HCT116 (cell line): Measurements from ENCODE around the gene LTBP1. TPM values are rescaled to one million over a fixed set of nuclear protein-coding genes. Genes with fewer than 3 reads are reported as not detected.
"Not testable (repeated sequence)": the region's sequence is repeated elsewhere in the genome, so short reads cannot be mapped to it uniquely, and the experiment has no call there.

Experiments
- ATAC-seq: fragments of 200-7000 bp; cut with Tn5 transposase; 2 replicates; pipeline ENCODE4 v1.9.1; 2020; ENCODE audit warnings: mild to moderate bottlenecking, moderate library complexity
- BruUV-seq: library from RNA; stranded (reverse); fragments of 400-500 nt; replicated peaks from 2 replicates; lab custom pipeline; 2021; lab: Mats Ljungman, UMichigan
- CTCF ChIA-PET: fragments of 300-600 bp; sonication (Branson Sonifier 250); formaldehyde crosslinking; loops from one replicate; lab custom pipeline; 2021; ENCODE audit warnings: antibody characterized with exemption; lab: Charles Lee
- POLR2A ChIA-PET: fragments of 300-600, 350-600 bp; sonication (Branson Sonifier 250); formaldehyde crosslinking; loops from one replicate; lab custom pipeline; 2021; ENCODE audit warnings: antibody characterized with exemption; lab: Charles Lee
- RAD21 ChIA-PET, 2 experiments: fragments of 300-600 bp; sonication (Branson Sonifier 250); formaldehyde crosslinking; loops; one replicate each; lab custom pipeline; 2023; ENCODE audit warnings: low total read pairs in 2 of 2; ENCODE audit not compliant: uncharacterized antibody in 2 of 2, unreplicated experiment in 2 of 2, low non-redundant PET in 1 of 2; lab: Charles Lee
- DNase-seq: peaks from one replicate; pipeline ENCODE4 v3.0.0-alpha.2; 2010; ENCODE audit warnings: low read depth, low spot score
- H2AFZ ChIP-seq: fragments of 200-600 bp; shearing (Covaris generic), sonication (generic); 2 replicates; pipeline ENCODE4 v1.6.1; 2017; ENCODE audit warnings: low read depth, mixed run types, mixed read lengths, antibody characterized with exemption, low read length; ENCODE audit not compliant: poor library complexity, severe bottlenecking
- H3K27ac ChIP-seq: 2 replicates; pipeline ENCODE4 v1.5.1; 2012; ENCODE audit warnings: low read depth, low read length
- H3K27me3 ChIP-seq: fragments of 200-600 bp; sonication (generic); 2 replicates; pipeline ENCODE4 v1.6.1; 2016; ENCODE audit warnings: mixed run types, low read length, mixed read lengths; ENCODE audit not compliant: insufficient read depth
- H3K36me3 ChIP-seq, 2 experiments: fragments of 200-500 bp in 1 of 2; fragments of 200-600 bp in 1 of 2; sonication (Bioruptor generic) in 1 of 2; sonication (generic) in 1 of 2; 2 replicates each; pipeline versions ENCODE4 v1.5.1 to v1.6.1; 2014 to 2016; ENCODE audit warnings: low read length in 2 of 2, inconsistent platforms in 1 of 2, mixed read lengths in 1 of 2, mixed run types in 1 of 2; ENCODE audit not compliant: insufficient read depth in 2 of 2, control insufficient read depth in 1 of 2
- H3K4me1 ChIP-seq, 2 experiments: fragments of 200-600 bp in 1 of 2; sonication (generic) in 1 of 2; 2 replicates each; pipeline versions ENCODE4 v1.5.1 to v1.6.1; 2012 to 2017; ENCODE audit warnings: low read length in 2 of 2, inconsistent platforms in 1 of 2, mild to moderate bottlenecking in 1 of 2, mixed read lengths in 1 of 2, mixed run types in 1 of 2, moderate library complexity in 1 of 2; ENCODE audit not compliant: insufficient read depth in 2 of 2, control insufficient read depth in 1 of 2
- H3K4me2 ChIP-seq: fragments of 200-600 bp; sonication (generic); 2 replicates; pipeline ENCODE4 v1.6.1; 2017; ENCODE audit warnings: mixed run types, low read length, mixed read lengths
- H3K4me3 ChIP-seq, 2 experiments: fragments of 200-600 bp in 1 of 2; sonication (generic) in 1 of 2; replicated peaks in 1 of 2; 2 replicates each; pipeline ENCODE4 v1.5.1; 2011 to 2016; ENCODE audit warnings: low read length in 2 of 2, control low read depth in 1 of 2, low read depth in 1 of 2, mild to moderate bottlenecking in 1 of 2, mixed read lengths in 1 of 2, mixed run types in 1 of 2
- H3K79me2 ChIP-seq: fragments of 200-600 bp; sonication (generic); 2 replicates; pipeline ENCODE4 v1.6.1; 2017; ENCODE audit warnings: mild to moderate bottlenecking, mixed run types, low read length, moderate library complexity, mixed read lengths; ENCODE audit not compliant: insufficient read depth
- H3K9ac ChIP-seq: fragments of 200-600 bp; sonication (generic); 2 replicates; pipeline ENCODE4 v1.6.1; 2016; ENCODE audit warnings: low read length, mixed read lengths
- H3K9me2 ChIP-seq: fragments of 200-600 bp; sonication (generic), shearing (Covaris generic); 2 replicates; pipeline ENCODE4 v1.6.1; 2017; ENCODE audit warnings: mixed run types, mild to moderate bottlenecking, moderate library complexity; ENCODE audit not compliant: insufficient read depth
- H3K9me3 ChIP-seq, 2 experiments: fragments of 200-500 bp in 1 of 2; fragments of 200-600 bp in 1 of 2; sonication (Bioruptor generic) in 1 of 2; sonication (generic) in 1 of 2; 2 replicates each; pipeline ENCODE4 v1.6.1; 2014 to 2017; ENCODE audit warnings: low read length in 2 of 2, mixed read lengths in 2 of 2, inconsistent platforms in 1 of 2, low read depth in 1 of 2, mild to moderate bottlenecking in 1 of 2, mixed run types in 1 of 2, moderate library complexity in 1 of 2; ENCODE audit not compliant: control insufficient read depth in 1 of 2, insufficient read depth in 1 of 2
- H4K20me1 ChIP-seq: fragments of 200-600 bp; sonication (generic), shearing (Covaris generic); 2 replicates; pipeline ENCODE4 v1.6.1; 2017; ENCODE audit warnings: mixed run types, mild to moderate bottlenecking, moderate library complexity; ENCODE audit not compliant: insufficient read depth
- CBX3 ChIP-seq: IDR thresholded peaks from 2 replicates; pipeline ENCODE4 v1.6.1; 2012; ENCODE audit warnings: low read depth
- CEBPB ChIP-seq: IDR thresholded peaks from 2 replicates; pipeline ENCODE4 v1.6.1; 2012; ENCODE audit warnings: low read depth
- EGR1 ChIP-seq: IDR thresholded peaks from 2 replicates; pipeline ENCODE4 v1.6.1; 2012; ENCODE audit warnings: low read depth
- ELF1 ChIP-seq: IDR thresholded peaks from 2 replicates; pipeline ENCODE4 v1.6.1; 2012; ENCODE audit warnings: low read depth, borderline replicate concordance
- EZH2phosphoT487 ChIP-seq: fragments of 200-600 bp; IDR thresholded peaks from 2 replicates; pipeline ENCODE4 v1.6.1; 2018; ENCODE audit warnings: antibody characterized with exemption, borderline replicate concordance
- JUND ChIP-seq: IDR thresholded peaks from 2 replicates; pipeline ENCODE4 v1.6.1; 2012
- POLR2A ChIP-seq: IDR thresholded peaks from 2 replicates; pipeline ENCODE4 v1.7.0; 2011; ENCODE audit warnings: borderline replicate concordance; ENCODE audit not compliant: insufficient read depth, insufficient read length; ENCODE audit errors: extremely low read depth
- POLR2AphosphoS5 ChIP-seq: IDR thresholded peaks from 2 replicates; pipeline ENCODE4 v1.6.1; 2011; ENCODE audit warnings: mild to moderate bottlenecking, low read depth, low read length, moderate library complexity
- RAD21 ChIP-seq: IDR thresholded peaks from 2 replicates; pipeline ENCODE4 v1.6.1; 2012; ENCODE audit warnings: low read depth, mild to moderate bottlenecking
- SP1 ChIP-seq: IDR thresholded peaks from 2 replicates; pipeline ENCODE4 v1.6.1; 2012; ENCODE audit warnings: low read depth
- ZNF274 ChIP-seq: fragments of 200-500 bp; sonication (Bioruptor generic); IDR thresholded peaks from 2 replicates; pipeline ENCODE4 v1.6.1; 2014; ENCODE audit warnings: mild to moderate bottlenecking, low read depth, low read length, inconsistent platforms
- intact Hi-C: fragments of 100-400 bp; cut with micrococcal nuclease; formaldehyde crosslinking; loops from 2 replicates; pipeline ENCODE4 v1.10.0; 2022
- total RNA-seq: library from RNA; stranded (reverse); gene quantifications from one replicate; pipeline ENCODE4 v1.2.1, GENCODE V29; 2021; ENCODE audit not compliant: unreplicated experiment

LTBP1 gene
- total RNA-seq, 1 experiment from 2014 or later, result 5.1 TPM

DNA sequence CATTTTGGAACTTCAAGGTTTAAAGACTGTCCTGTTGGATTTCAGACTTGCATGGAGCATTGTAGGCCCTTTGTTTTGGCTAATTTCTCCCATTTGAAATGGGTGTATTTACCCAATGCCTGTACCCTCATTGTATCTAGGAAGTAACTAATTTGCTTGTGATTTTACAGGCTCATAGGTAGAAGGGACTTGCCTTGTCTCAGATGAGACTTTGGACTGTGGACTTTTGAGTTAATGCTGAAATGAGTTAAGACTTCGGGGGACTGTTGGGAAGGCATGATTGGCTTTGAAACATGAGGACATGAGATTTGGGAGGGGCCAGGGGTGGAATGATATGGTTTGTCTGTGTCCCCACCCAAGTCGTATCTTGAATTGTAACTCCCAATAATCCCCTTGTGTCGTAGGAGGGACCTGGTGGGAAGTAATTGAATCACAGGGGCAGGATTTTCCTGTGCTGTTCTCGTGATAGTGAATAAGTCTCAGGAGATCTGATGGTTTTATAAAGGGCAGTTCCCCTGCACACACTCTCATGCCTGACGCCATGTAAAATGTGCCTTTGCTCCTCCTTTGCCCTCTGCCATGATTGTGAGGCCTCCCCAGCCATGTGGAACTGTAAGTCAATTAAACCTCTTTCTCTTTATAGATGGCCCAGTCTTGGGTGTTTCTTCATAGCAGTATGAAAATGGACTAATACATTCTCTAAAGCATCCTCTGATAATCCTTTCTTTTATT lies 36.6 kb downstream of the LTBP1 start:
- H3K79me2 ChIP-seq, BruUV-seq, H3K4me2 ChIP-seq, H3K36me3 ChIP-seq, H3K4me3 ChIP-seq, POLR2A ChIA-PET, H3K9me3 ChIP-seq, H3K9me2 ChIP-seq, H3K9ac ChIP-seq, H3K27ac ChIP-seq, ATAC-seq, H3K27me3 ChIP-seq, intact Hi-C loops, RAD21 ChIA-PET, H4K20me1 ChIP-seq, CTCF ChIA-PET, H2AFZ ChIP-seq, H3K4me1 ChIP-seq, DNase-seq: not testable (repeated sequence)

DNA sequence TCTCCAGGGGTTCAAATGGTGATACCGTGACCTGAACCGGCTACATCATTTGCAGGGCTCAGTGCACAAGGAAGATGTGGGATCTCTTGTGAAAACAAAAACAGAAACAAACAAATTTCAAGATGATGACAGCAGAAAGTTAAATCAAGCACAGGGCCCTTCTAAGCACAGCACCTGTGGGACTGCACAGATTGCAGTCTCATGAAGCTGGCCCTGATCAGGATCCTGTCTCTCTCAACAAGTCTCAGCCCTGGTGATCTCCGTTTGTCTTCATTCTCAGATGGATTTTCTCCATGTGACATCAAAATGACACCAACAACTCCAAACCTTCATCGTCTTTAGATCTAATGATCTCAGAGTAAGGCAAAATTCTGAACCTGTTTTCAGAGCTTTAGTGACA lies 39.7 kb downstream of the LTBP1 start:
- RAD21 ChIA-PET, result no interaction called here
- no peak overlapping the region for H3K4me2 ChIP-seq
- POLR2A ChIA-PET, result no interaction called here

More for the DNA sequence above, 39.7 kb downstream of the LTBP1 start:
- H3K27me3 ChIP-seq, result no peaks in the 10 kb centered on the region
- TF ChIP-seq POLR2A (no peak), POLR2AphosphoS5 (no peak), RAD21 (no peak), CEBPB (no peak), ELF1 (no peak), EZH2phosphoT487 (no peak), CBX3 (no peak), SP1 (no peak), EGR1 (no peak), JUND (no peak), ZNF274 (no peak)
- TF ChIP-seq, all 23 proteins: peak for 0
- no peaks in the 10 kb centered on the region for H4K20me1 ChIP-seq
- BruUV-seq, result no TSS peak
- no peaks in the 10 kb centered on the region for H3K79me2 ChIP-seq
- no peak overlapping the region for H3K4me3 ChIP-seq
- H3K36me3 ChIP-seq, result no peaks in the 10 kb centered on the region
- intact Hi-C loops, result no loop called here
- H3K9me3 ChIP-seq, result no peaks in the 10 kb centered on the region
- H2AFZ ChIP-seq, result no peak overlapping the region
- H3K4me1 ChIP-seq, result no peaks in the 10 kb centered on the region
- no peaks in the 10 kb centered on the region for H3K9me2 ChIP-seq
- H3K9ac ChIP-seq, result no peak overlapping the region
- CTCF ChIA-PET, result no interaction called here
- no peak overlapping the region for H3K27ac ChIP-seq
- DNase-seq, result no peak
- no peak for ATAC-seq
